Measurements from ENCODE around the gene IQSEC1.

IQSEC1 gene

GRCh38 chr3:12903881-12904280, 169.3 kb downstream of the IQSEC1 start:
- TF ChIP-seq CTCF (IDR thresholded peaks at IDR 0.05): no peak
- no peaks in the 10 kb centered on the region for H3K9me3 ChIP-seq
- DNase-seq: no peak
- intact Hi-C loops (cut with DNase I; ENCODE audit: low total_unique reads): no loop called here
- H3K4me3 ChIP-seq: no peak overlapping the region
- H3K27ac ChIP-seq: no peak overlapping the region
- H3K36me3 ChIP-seq: peaks cover 46 to 99% (median 83%) of the 10 kb centered on the region in 3 donors
- peaks cover 0 to 2% (median 0%) of the 10 kb centered on the region in 4 donors for H3K4me1 ChIP-seq
- H3K27me3 ChIP-seq: no peaks in the 10 kb centered on the region

- H3K36me3 ChIP-seq: peaks cover 43 to 99% (median 80%) of the 10 kb centered on the region in 3 donors
- peaks cover 0 to 2% (median 0%) of the 10 kb centered on the region in 4 donors for H3K4me1 ChIP-seq
- no peak for DNase-seq
- H3K9me3 ChIP-seq: no peaks in the 10 kb centered on the region
- no peak for TF ChIP-seq CTCF (IDR thresholded peaks at IDR 0.05)
- intact Hi-C loops (cut with DNase I; ENCODE audit: low total_unique reads): no loop called here
- no peaks in the 10 kb centered on the region for H3K27me3 ChIP-seq
- H3K27ac ChIP-seq: no peak overlapping the region
- no peak overlapping the region for H3K4me3 ChIP-seq
Observed at GRCh38 chr3:12903000-12903800, 170.0 kb downstream of the IQSEC1 start.

- no peaks in the 10 kb centered on the region for H3K9me3 ChIP-seq
- peaks cover 36 to 95% (median 73%) of the 10 kb centered on the region in 3 donors for H3K36me3 ChIP-seq
- intact Hi-C loops (cut with DNase I; ENCODE audit: low total_unique reads): no loop called here
- no peak overlapping the region for H3K27ac ChIP-seq
- no peak overlapping the region for H3K4me3 ChIP-seq
- DNase-seq: no peak
- H3K27me3 ChIP-seq: no peaks in the 10 kb centered on the region
- no peak for TF ChIP-seq CTCF (IDR thresholded peaks at IDR 0.05)
- H3K4me1 ChIP-seq: peaks cover 0 to 2% (median 0%) of the 10 kb centered on the region in 4 donors
Observed at GRCh38 chr3:12902181-12902999, 170.8 kb downstream of the IQSEC1 start.

- DNase-seq: no peak
- no peak for TF ChIP-seq CTCF (IDR thresholded peaks at IDR 0.05)
- Histone ChIP-seq H3K27me3 (no peaks in the 10 kb centered on the region), H3K4me1 (peaks cover 0 to 6% (median 2%) of the 10 kb centered on the region in 4 donors), H3K9me3 (no peaks in the 10 kb centered on the region), H3K36me3 (peaks cover 36 to 87% (median 66%) of the 10 kb centered on the region in 3 donors), H3K4me3 (no peak overlapping the region), H3K27ac (no peak overlapping the region)
- intact Hi-C loops (cut with DNase I; ENCODE audit: low total_unique reads): no loop called here
Observed at GRCh38 chr3:12901623-12902045, 171.6 kb downstream of the IQSEC1 start.

GRCh38 chr3:12900885-12901411, 172.3 kb downstream of the IQSEC1 start:
- Histone ChIP-seq H3K27ac (no peak overlapping the region), H3K4me3 (no peak overlapping the region), H3K4me1 (peaks cover 0 to 12% (median 8%) of the 10 kb centered on the region in 4 donors), H3K27me3 (no peaks in the 10 kb centered on the region), H3K36me3 (peaks cover 35 to 81% (median 59%) of the 10 kb centered on the region in 3 donors), H3K9me3 (no peaks in the 10 kb centered on the region)
- DNase-seq: no peak
- intact Hi-C loops (cut with DNase I; ENCODE audit: low total_unique reads): no loop called here
- TF ChIP-seq CTCF (IDR thresholded peaks at IDR 0.05): no peak
